Stimulated activated naive CD8-positive, alpha-beta T cell treated with anti-CD3 and anti-CD28 coated beads, Interleukin-15, Interleukin-2, amounts not matched to agents 100 ng/mL and 50 ng/mL, for 24 hours (primary cell): ENCODE results near the gene BCOR.

Experiments
- H3K27ac Mint-ChIP-seq: one replicate; pipeline ENCODE4 v1.8.0; 2021; ENCODE audit warnings: mild to moderate bottlenecking, mixed read lengths
- H3K27me3 Mint-ChIP-seq: one replicate; pipeline ENCODE4 v1.8.0; 2021; ENCODE audit warnings: mixed read lengths
- H3K36me3 Mint-ChIP-seq: one replicate; pipeline ENCODE4 v1.8.0; 2021; ENCODE audit warnings: low read depth, mixed read lengths
- H3K4me1 Mint-ChIP-seq: one replicate; pipeline ENCODE4 v1.8.0; 2021; ENCODE audit warnings: low read depth, mixed read lengths
- H3K4me3 Mint-ChIP-seq: one replicate; pipeline ENCODE4 v1.8.0; 2021; ENCODE audit warnings: mild to moderate bottlenecking, mixed read lengths
- H3K9me3 Mint-ChIP-seq: one replicate; pipeline ENCODE4 v1.8.0; 2021; ENCODE audit warnings: mixed read lengths

BCOR gene

GRCh38 chrX:40074959-40075332, 22.8 kb downstream of the BCOR start:
- Mint-ChIP-seq H3K27ac (no peak overlapping the region), H3K36me3 (peaks cover 51% of the 10 kb centered on the region), H3K9me3 (no peaks in the 10 kb centered on the region)

GRCh38 chrX:40074080-40074958, 23.4 kb downstream of the BCOR start:
- no peaks in the 10 kb centered on the region for H3K9me3 Mint-ChIP-seq
- no peak overlapping the region for H3K4me3 Mint-ChIP-seq
- H3K4me1 Mint-ChIP-seq = peaks cover 32% of the 10 kb centered on the region
- no peak overlapping the region for H3K27ac Mint-ChIP-seq
- peaks cover 53% of the 10 kb centered on the region for H3K36me3 Mint-ChIP-seq
- H3K27me3 Mint-ChIP-seq = no peaks in the 10 kb centered on the region

More at GRCh38 chrX:40074959-40075332, 22.8 kb downstream of the BCOR start:
- Mint-ChIP-seq H3K4me1 (peaks cover 38% of the 10 kb centered on the region), H3K27me3 (no peaks in the 10 kb centered on the region), H3K4me3 (no peak overlapping the region)

GRCh38 chrX:40073439-40074054, 24.2 kb downstream of the BCOR start:
- peaks cover 60% of the 10 kb centered on the region for H3K36me3 Mint-ChIP-seq
- no peaks in the 10 kb centered on the region for H3K27me3 Mint-ChIP-seq
- peaks cover 25% of the 10 kb centered on the region for H3K4me1 Mint-ChIP-seq
- H3K4me3 Mint-ChIP-seq = no peak overlapping the region
- no peak overlapping the region for H3K27ac Mint-ChIP-seq
- no peaks in the 10 kb centered on the region for H3K9me3 Mint-ChIP-seq

- H3K36me3 Mint-ChIP-seq = peaks cover 72% of the 10 kb centered on the region
- H3K9me3 Mint-ChIP-seq = no peaks in the 10 kb centered on the region
- no peaks in the 10 kb centered on the region for H3K27me3 Mint-ChIP-seq
- no peak overlapping the region for H3K4me3 Mint-ChIP-seq
- no peak overlapping the region for H3K27ac Mint-ChIP-seq
- peaks cover 18% of the 10 kb centered on the region for H3K4me1 Mint-ChIP-seq
These were observed 25.5 kb downstream of the BCOR start for GRCh38 chrX:40072246-40072645.

GRCh38 chrX:40068048-40068447, 29.7 kb downstream of the BCOR start:
- Mint-ChIP-seq H3K36me3 (peaks cover 65% of the 10 kb centered on the region), H3K27me3 (no peaks in the 10 kb centered on the region), H3K4me1 (peaks cover 39% of the 10 kb centered on the region), H3K4me3 (no peak overlapping the region), H3K27ac (peak overlapping the region; percentile 36), H3K9me3 (no peaks in the 10 kb centered on the region)

GRCh38 chrX:40066700-40067099, 31.1 kb downstream of the BCOR start:
- H3K4me3 Mint-ChIP-seq = no peak overlapping the region
- no peak overlapping the region for H3K27ac Mint-ChIP-seq
- peaks cover 43% of the 10 kb centered on the region for H3K4me1 Mint-ChIP-seq
- H3K9me3 Mint-ChIP-seq = no peaks in the 10 kb centered on the region
- no peaks in the 10 kb centered on the region for H3K27me3 Mint-ChIP-seq
- peaks cover 62% of the 10 kb centered on the region for H3K36me3 Mint-ChIP-seq

GRCh38 chrX:40065296-40066046, 32.3 kb downstream of the BCOR start:
- Mint-ChIP-seq H3K4me1 (peaks cover 45% of the 10 kb centered on the region), H3K27ac (peak overlapping the region; percentile 82), H3K36me3 (peaks cover 60% of the 10 kb centered on the region), H3K27me3 (no peaks in the 10 kb centered on the region), H3K9me3 (no peaks in the 10 kb centered on the region), H3K4me3 (peak overlapping the region; percentile 55)

- Mint-ChIP-seq H3K36me3 (peaks cover 52% of the 10 kb centered on the region), H3K27ac (no peak overlapping the region), H3K27me3 (no peaks in the 10 kb centered on the region), H3K4me1 (peaks cover 45% of the 10 kb centered on the region), H3K9me3 (no peaks in the 10 kb centered on the region), H3K4me3 (no peak overlapping the region)
These were observed 33.6 kb downstream of the BCOR start for GRCh38 chrX:40064055-40064597.

GRCh38 chrX:40063555-40063954, 34.2 kb downstream of the BCOR start:
- no peaks in the 10 kb centered on the region for H3K9me3 Mint-ChIP-seq
- peaks cover 45% of the 10 kb centered on the region for H3K4me1 Mint-ChIP-seq
- no peak overlapping the region for H3K4me3 Mint-ChIP-seq
- H3K27me3 Mint-ChIP-seq = no peaks in the 10 kb centered on the region
- H3K36me3 Mint-ChIP-seq = peaks cover 46% of the 10 kb centered on the region
- no peak overlapping the region for H3K27ac Mint-ChIP-seq

- H3K4me1 Mint-ChIP-seq = peaks cover 45% of the 10 kb centered on the region
- peaks cover 37% of the 10 kb centered on the region for H3K36me3 Mint-ChIP-seq
- no peaks in the 10 kb centered on the region for H3K27me3 Mint-ChIP-seq
- H3K4me3 Mint-ChIP-seq = no peak overlapping the region
- H3K27ac Mint-ChIP-seq = no peak overlapping the region
- H3K9me3 Mint-ChIP-seq = no peaks in the 10 kb centered on the region
These were observed 35.1 kb downstream of the BCOR start for GRCh38 chrX:40062525-40063155.

- Mint-ChIP-seq H3K27me3 (no peaks in the 10 kb centered on the region), H3K4me1 (peaks cover 41% of the 10 kb centered on the region), H3K36me3 (peaks cover 36% of the 10 kb centered on the region), H3K4me3 (no peak overlapping the region), H3K9me3 (no peaks in the 10 kb centered on the region), H3K27ac (peak overlapping the region; percentile 67)
These were observed 35.8 kb downstream of the BCOR start for GRCh38 chrX:40061871-40062524.

GRCh38 chrX:40061005-40061404, 36.8 kb downstream of the BCOR start:
- Mint-ChIP-seq H3K27ac (no peak overlapping the region), H3K36me3 (peaks cover 41% of the 10 kb centered on the region), H3K4me3 (no peak overlapping the region), H3K27me3 (no peaks in the 10 kb centered on the region), H3K9me3 (no peaks in the 10 kb centered on the region), H3K4me1 (peaks cover 41% of the 10 kb centered on the region)

GRCh38 chrX:40060356-40060845, 37.4 kb downstream of the BCOR start:
- Mint-ChIP-seq H3K4me3 (no peak overlapping the region), H3K4me1 (peaks cover 41% of the 10 kb centered on the region), H3K27me3 (no peaks in the 10 kb centered on the region), H3K36me3 (peaks cover 41% of the 10 kb centered on the region), H3K27ac (no peak overlapping the region), H3K9me3 (no peaks in the 10 kb centered on the region)

GRCh38 chrX:40058719-40059118, 39.0 kb downstream of the BCOR start:
- H3K36me3 Mint-ChIP-seq = peaks cover 48% of the 10 kb centered on the region
- H3K27me3 Mint-ChIP-seq = no peaks in the 10 kb centered on the region
- no peaks in the 10 kb centered on the region for H3K9me3 Mint-ChIP-seq
- peaks cover 34% of the 10 kb centered on the region for H3K4me1 Mint-ChIP-seq
- H3K4me3 Mint-ChIP-seq = no peak overlapping the region
- H3K27ac Mint-ChIP-seq = no peak overlapping the region
